Activated CD4-positive, CD25-positive, alpha-beta regulatory T cell treated with anti-CD3 and anti-CD28 coated beads, Interleukin-2, amount 50 U/mL, for 24 hours (primary cell): Measurements from ENCODE around the gene PTPRN2.

Source experiments
- ATAC-seq, 2 donors: fragments of 150-1000 bp; cut with Tn5 transposase; one replicate each; pipeline ENCODE4 v1.10.0; 2021; ENCODE audit warnings: mild to moderate bottlenecking in 1 of 2, moderate library complexity in 1 of 2

PTPRN2 gene

GRCh38 chr7:157774495-157774894 lies 813.1 kb downstream of the PTPRN2 start:
- no peak for ATAC-seq

DNA sequence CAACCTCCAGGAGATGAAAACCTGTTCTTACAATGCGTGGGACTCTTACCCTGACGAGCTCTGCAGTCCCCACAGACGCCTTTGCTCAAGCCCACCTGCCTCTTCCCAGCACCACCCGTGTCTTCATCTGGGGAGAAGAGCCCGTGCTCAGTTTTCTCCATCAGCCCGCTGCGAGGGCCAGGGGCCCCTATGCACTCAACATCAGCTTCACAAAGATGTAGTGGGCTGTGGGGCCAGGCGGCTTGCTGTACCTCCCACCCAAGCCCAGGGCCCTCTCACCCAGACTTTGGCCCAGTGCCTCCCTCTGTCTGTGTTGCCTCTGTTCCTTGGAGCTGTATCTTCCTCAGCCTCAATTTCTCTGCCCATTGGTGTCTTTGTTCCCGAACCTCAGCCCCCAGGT lies 814.3 kb downstream of the PTPRN2 start:
- no peak for ATAC-seq

GRCh38 chr7:157772486-157773130 lies 815.0 kb downstream of the PTPRN2 start:
- ATAC-seq: no peak

DNA sequence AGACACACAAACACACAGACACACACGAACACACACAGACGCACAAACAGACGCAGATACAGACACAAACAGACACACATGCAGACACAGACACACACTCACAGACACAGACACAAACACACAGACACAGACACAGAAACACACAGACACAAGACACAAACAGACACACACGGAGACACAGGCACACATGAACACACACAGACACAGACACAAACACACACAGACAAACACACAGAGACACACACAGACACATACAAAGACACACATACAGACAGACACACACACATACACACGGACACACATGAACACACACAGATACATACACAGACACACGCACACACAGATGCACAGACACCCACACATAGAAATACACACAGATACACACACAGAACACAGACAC lies 815.9 kb downstream of the PTPRN2 start:
- ATAC-seq: no peak

GRCh38 chr7:157770716-157771320 lies 816.8 kb downstream of the PTPRN2 start:
- ATAC-seq: no peak

DNA sequence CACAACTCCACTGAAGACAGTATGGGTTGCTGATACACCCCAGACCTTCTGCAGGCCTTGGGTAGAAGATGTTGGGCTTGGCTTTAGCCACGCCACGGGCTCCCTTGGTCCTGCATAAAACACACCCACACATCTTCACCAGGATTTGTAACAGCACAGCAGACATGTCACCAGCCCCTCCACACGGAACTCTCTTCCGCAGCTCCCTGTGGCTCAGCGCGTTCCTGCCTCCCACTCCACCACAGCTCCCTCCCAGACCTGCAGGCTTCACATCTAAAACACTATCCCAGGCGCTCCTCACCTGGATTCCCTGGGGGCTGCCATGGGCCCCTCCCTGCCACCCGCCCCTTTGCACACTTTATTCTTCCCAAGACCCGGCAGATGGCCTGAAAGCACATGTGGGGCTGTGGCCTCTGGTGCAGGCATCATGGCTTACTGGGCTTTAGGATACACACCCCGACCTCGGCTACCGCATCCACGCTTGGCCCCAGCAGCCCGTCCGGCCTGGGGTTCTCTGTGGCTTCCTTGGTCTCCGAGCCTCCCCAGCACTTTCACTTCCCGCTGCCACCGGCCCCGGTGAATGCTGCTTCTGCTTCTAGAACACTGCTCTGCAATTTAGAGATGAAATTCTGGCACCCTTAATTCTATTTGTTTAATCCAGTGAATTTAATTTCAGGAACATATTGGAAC lies 818.0 kb downstream of the PTPRN2 start:
- ATAC-seq: no peak

DNA sequence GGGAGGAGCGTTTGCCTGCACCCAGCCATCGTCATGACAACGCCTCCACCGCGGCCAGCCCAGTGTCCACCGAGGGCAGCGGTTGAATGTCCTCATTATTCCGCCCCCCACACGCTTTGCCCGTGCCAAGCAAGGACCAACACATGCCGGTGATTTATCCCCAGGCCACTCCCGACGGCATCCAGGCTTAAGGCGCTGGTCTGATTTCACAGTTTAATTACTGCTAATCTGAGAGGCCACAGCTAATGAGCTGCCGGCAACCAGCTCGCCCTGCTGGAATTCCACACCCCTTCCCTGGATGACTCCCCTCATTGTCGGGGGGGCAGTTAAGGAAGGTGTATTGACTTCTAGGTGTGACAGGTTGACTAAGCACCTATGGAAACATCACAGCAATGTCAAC lies 818.5 kb downstream of the PTPRN2 start:
- no peak for ATAC-seq

- ATAC-seq: no peak
Measured at GRCh38 chr7:157768198-157768597, 819.4 kb downstream of the PTPRN2 start.

- ATAC-seq: no peak
Measured at GRCh38 chr7:157767506-157768197, 820.0 kb downstream of the PTPRN2 start.

GRCh38 chr7:157766098-157766497 lies 821.5 kb downstream of the PTPRN2 start:
- no peak for ATAC-seq

GRCh38 chr7:157764946-157765537 lies 822.6 kb downstream of the PTPRN2 start:
- no peak for ATAC-seq

GRCh38 chr7:157764193-157764592 lies 823.4 kb downstream of the PTPRN2 start:
- ATAC-seq: no peak

- ATAC-seq: no peak
Measured at GRCh38 chr7:157763279-157764000, 824.2 kb downstream of the PTPRN2 start.

DNA sequence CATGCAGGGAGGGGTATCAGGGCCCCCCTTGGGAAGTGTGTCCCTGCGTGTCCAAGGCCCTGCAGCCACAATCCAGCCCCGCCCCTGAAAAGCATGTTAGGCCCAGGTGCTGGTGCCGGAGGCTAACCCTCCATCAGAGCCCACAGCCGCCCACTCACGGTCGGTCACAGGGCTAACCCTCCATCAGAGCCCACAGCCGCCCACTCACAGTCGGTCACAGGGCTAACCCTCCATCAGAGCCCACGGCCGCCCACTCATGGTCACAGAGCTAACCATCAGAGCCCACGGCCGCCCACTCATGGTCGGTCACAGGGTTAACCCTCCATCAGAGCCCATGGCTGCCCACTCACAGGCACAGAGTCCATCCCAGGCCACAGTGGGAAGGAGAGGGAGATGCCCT lies 824.8 kb downstream of the PTPRN2 start:
- no peak for ATAC-seq

GRCh38 chr7:157760004-157760730 lies 827.5 kb downstream of the PTPRN2 start:
- ATAC-seq: no peak

DNA sequence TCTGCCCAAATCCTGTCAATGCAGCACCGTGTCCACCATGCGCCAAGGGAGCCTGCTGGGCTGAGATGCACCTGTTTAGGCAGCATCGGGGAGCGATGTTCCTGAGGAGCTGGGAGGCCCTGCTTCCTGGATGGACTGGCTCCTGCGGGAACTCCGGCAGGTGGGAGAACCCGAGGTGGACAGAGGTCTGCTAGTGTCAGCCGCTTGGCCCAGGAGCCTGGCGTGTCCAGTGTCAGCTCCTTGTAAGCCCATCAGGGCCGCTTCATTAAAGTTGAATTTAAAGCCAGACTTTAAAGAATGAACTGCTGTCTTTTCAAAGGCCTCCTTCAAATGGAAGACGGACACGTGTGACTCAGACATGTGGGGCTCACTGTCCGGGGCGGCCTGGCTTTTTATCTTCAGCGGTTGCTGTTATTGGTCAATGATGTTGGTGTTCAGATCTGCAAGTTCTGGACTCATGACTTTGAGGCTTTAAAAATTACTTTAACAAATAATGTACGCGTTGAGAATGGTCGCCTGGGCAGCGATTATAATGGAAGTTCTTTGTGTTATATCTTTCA lies 828.3 kb downstream of the PTPRN2 start:
- no peak for ATAC-seq

- no peak for ATAC-seq
Measured at GRCh38 chr7:157758468-157759245, 829.0 kb downstream of the PTPRN2 start.

GRCh38 chr7:157757776-157758467 lies 829.7 kb downstream of the PTPRN2 start:
- ATAC-seq: no peak

- ATAC-seq: no peak
Measured at GRCh38 chr7:157757211-157757610, 830.4 kb downstream of the PTPRN2 start.

DNA sequence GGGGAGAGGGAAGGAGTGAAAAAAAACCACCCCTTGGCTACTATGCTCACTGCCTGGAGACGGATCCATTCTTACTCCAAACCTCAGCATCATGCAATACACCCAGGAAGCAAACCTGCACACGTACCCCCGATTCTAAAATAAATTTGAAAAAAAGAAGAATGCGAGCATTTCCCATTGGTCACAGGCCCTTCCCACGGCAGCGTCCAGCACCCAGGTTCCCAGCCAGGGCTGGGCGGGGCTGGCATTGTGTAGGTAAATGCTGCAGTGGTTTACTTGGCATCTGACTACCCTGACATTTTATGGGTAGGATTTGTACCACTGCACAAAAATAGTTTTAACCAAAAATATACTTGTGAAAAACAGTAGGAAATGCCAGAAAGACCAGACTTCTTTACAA lies 831.9 kb downstream of the PTPRN2 start:
- no peak for ATAC-seq
